Measurements from ENCODE around the gene ROR2.
"Not testable (repeated sequence)": the region's sequence is repeated elsewhere in the genome, so short reads cannot be mapped to it uniquely, and the experiment has no call there.

ROR2 gene

GRCh38 chr9:91634832-91635231 is 315.2 kb downstream of the ROR2 start:
- DNase-seq (ENCODE audit: low read depth in 2 of 2), result not testable (repeated sequence)

DNA sequence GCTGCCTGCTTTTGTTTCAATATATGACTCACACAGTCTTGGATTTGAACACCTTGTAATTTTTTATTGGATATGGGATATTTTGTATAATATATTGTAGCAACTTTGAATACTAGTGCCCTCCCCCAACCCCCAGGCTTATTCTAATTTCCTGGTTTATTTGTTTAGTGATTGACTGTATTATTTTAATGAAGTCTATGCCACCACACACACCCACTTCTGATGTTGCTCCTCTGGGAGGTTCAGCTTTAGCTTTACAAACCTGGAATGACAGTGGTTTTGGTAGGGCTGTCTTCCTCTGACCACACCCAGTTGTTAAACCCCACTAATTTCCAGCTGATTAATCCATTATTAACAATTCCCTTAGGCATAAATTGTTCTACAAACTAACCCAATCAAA is 320.3 kb downstream of the ROR2 start:
- DNase-seq (ENCODE audit: low read depth in 2 of 2), result no peak

- DNase-seq (ENCODE audit: low read depth in 2 of 2), result no peak
Observed at GRCh38 chr9:91628892-91629291, 321.1 kb downstream of the ROR2 start.

GRCh38 chr9:91625331-91625730 is 324.7 kb downstream of the ROR2 start:
- DNase-seq (ENCODE audit: low read depth in 2 of 2), result no peak

DNA sequence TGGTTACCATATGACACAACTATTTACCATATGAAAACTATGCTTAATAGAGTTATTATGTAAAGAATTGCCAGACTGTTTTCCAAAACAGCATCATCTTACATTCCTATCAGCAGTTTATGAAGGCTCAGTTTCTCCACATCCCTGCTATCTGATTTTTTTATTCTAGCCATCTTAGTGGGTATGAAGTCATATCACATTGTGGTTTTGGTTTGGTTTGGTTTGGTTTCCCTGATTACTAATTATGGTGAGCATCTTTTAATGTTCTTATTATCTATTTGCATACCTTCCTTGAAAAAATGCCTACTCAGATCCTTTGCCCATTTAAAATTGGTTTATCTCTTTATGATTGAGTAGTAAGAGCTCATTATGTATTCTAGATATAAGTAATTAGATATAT is 327.0 kb downstream of the ROR2 start:
- DNase-seq (ENCODE audit: low read depth in 2 of 2), result no peak

DNA sequence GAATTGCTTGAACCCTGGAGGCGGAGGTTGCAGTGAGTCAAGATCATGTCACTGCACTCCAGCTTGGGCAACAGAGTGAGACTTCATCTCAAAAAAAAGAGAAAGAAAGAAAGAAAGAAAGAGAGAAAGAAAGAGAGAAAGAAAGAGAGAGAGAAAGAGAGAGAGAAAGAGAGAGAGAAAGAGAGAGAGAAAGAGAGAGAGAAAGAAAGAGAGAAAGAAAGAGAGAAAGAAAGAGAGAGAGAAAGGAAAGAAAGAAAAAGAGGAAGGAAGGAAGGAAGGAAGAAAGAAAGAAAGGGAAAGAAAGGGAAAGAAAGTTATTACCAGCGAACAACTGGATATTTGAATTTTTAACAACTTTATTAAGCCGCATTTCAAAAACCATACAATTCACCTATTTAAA is 327.9 kb downstream of the ROR2 start:
- DNase-seq (ENCODE audit: low read depth in 2 of 2), result not testable (repeated sequence)

- not testable (repeated sequence) for DNase-seq (ENCODE audit: low read depth in 2 of 2)
Observed at GRCh38 chr9:91614044-91614443, 336.0 kb downstream of the ROR2 start.

- no peak for DNase-seq (ENCODE audit: low read depth in 2 of 2)
Observed at GRCh38 chr9:91611582-91611981, 338.4 kb downstream of the ROR2 start.

DNA sequence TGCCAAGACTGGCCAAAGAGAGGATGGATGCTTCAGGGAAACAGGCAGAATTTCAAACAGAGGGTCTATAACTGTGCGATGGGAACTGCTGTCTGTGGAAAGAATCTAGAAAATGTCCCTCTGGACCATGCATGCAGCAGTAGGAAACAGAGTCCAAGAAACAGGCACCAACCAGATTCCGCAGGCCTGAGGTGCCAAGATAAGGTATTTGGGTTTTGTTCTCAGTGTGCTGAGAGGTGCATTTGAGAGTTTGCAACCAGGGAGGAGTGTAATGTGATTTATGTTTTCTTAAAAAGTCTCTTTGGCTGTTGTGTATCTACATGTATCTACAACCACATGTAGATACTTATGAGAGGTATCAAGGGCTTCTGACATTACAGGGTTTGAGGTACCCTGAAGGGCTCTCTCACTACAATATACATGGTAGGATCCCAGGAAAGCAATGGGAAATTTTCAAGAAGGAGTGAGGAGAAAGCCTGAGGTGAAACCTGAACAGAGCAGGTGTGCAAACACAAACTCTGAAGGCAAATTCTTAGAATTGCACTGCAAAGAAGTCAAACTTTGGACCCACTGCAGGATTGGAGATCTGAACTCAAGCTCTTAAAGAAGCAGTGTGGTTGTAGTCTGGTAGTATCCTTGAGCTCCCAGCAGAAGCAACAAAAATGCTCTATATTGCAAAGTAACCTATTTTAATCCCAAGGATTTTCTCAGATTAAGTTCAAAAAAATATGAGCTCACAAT is 343.6 kb downstream of the ROR2 start:
- DNase-seq (ENCODE audit: low read depth in 2 of 2), result no peak

DNA sequence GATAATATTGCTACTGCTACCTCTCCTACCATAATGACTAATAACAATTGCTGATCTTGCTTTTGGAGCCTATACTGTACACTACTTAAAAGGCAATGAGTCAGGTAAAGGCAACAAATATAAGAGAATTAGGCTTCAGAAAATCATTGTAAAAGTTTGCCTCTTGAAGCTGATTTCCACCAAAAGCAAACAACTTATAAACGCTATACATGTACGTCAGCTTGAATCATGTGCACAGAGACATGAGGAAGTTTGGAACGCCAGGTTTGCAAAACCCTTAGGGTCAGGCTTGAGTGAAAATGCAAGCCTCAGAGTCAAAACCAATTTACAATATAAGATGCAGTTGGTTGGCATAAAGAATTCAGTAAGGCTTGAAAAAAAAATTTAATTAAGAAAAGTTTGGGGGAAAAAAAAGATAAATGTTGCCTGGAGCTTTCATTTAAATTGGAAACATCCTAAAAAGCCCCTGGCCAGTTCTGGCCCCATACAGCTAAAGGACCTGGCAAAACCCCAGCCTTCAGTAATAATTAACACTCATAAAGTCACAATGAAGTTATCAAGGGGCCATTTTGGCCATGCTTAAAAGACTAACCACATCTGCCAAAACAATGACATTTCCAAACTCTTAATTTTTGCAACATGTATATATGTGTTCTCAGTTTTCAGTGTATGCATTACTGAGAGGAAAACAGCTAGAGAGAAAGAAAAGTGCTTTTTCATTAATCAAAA is 345.4 kb downstream of the ROR2 start:
- no peak for DNase-seq (ENCODE audit: low read depth in 2 of 2)

DNA sequence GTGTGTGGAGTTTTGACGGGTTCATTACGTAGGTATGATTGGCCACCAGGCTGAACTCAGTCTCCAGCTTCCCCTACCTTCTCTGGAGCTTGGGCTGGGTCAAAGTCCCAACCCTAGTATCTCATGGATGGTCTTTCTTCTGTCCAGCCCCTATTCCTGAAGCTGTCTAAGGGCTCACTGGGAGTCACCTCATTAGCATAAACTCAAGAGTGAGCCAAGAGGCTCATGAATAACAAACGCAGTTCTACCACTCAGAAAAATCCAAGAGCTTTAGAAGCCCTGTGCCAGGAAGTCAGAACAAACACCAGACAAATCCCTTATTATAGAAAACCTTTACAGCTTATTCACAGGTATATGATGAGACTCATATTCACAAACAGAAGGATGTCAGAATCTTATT is 346.1 kb downstream of the ROR2 start:
- DNase-seq (ENCODE audit: low read depth in 2 of 2), result no peak

- DNase-seq (ENCODE audit: low read depth in 2 of 2), result no peak
Observed at GRCh38 chr9:91599564-91599963, 350.5 kb downstream of the ROR2 start.

GRCh38 chr9:91591627-91592026 is 358.4 kb downstream of the ROR2 start:
- no peak for DNase-seq (ENCODE audit: low read depth in 2 of 2)

DNA sequence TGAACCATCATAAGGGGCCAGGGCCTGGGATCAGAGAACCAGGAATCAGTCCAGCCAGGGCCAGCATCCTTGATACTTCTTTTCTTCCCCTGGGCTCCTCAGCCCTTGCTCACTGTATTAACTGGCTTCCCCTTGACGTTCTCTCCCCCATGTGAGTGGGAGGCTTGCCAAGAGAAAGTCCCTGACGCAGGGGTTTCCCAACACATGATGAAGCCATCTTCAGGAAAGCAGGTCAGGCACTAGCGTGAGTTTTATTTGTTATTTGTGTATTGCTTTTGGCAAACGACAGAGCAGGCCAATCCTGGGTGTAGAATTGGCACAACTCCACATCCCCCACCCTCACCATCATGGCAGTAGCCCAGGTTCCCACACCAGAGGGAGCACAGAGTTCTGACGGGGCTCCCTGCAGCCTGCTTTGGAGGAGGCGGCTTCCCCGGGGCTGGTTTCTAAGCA is 360.9 kb downstream of the ROR2 start:
- no peak for DNase-seq (ENCODE audit: low read depth in 2 of 2)

DNA sequence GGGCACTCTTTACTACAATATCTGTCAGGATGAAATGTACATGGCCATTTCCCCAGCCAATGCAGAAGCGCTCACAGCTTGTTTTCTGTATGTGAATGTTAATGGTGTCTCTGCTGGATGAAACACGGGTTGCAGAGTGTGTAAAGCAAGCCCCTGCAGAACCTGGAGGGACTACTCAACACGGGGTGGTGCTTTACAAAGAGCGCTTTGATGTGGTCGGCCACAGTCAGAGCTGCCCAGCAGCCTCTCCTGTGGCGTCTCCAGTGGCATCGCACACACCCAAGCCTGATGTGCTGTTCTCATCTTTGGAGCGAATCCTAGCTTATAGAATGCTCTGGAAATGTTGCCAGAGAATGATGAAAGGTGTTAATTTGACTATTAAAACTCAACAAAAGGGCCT is 363.7 kb downstream of the ROR2 start:
- DNase-seq (ENCODE audit: low read depth in 2 of 2), result no peak

DNA sequence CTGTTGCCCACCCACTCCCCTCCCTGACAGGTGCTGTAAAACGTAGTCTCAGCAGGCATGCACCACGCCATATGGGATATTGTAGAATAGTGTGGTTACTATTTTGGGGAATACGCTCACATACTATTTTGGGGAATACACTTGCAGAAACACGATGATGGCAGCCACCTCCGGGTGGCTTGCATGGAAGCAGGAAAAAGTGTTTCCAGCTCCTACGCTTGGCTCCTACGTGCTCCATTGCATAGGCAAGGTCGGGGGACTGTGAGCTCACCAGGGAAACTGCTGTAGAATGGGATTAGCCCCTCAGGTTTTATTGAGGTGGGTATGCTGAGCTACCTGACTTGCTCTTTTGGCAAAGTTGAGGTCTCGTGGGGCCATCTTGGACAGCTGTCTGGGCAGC is 366.1 kb downstream of the ROR2 start:
- DNase-seq (ENCODE audit: low read depth in 2 of 2), result no peak

- DNase-seq (ENCODE audit: low read depth in 2 of 2), result no peak
Observed at GRCh38 chr9:91583161-91583875, 366.7 kb downstream of the ROR2 start.

- no peak for DNase-seq (ENCODE audit: low read depth in 2 of 2)
Observed at GRCh38 chr9:91582181-91582580, 367.8 kb downstream of the ROR2 start.

GRCh38 chr9:91580136-91580535 is 369.9 kb downstream of the ROR2 start:
- DNase-seq (ENCODE audit: low read depth in 2 of 2), result no peak

DNA sequence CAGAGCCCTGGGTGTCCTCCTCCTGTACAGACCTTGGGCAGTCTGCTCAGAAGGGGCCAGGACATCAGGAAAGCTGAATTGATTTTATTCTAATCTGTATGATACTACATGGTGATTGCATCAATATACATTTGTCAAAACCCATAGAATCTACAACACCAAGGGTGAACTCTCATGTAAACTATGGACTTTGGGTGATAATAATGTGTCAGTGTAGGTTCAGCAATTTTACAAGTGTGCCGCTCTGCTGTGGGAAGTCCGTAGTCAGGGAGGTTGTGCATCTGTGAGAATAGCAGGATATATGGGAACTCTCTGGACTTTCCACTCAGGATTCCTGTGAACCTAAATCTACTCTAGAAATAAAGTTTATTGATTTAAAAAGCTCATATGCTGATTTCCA is 371.1 kb downstream of the ROR2 start:
- DNase-seq (ENCODE audit: low read depth in 2 of 2), result no peak

DNA sequence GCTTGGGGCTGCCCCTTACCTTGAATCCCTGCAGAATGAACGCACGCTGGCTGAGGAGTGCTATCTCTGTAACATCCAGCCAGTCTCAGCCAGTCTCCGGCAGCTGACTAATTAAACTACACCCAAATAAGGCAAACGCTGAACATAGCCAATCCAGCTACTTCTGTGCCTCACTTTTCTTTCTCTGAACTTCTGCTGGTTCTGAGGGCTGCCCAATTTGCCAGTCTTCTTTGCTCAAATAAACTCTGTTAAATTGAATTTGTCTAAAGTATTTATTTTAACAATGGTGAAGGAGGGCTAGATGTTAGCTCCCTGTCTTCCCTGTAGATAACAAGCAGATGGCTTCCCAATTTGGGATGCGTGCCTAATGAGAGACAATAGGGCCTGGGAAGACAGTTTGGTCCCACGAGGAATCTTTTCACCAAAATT is 372.4 kb downstream of the ROR2 start:
- DNase-seq (ENCODE audit: low read depth in 2 of 2), result no peak

- no peak for DNase-seq (ENCODE audit: low read depth in 2 of 2)
Observed at GRCh38 chr9:91572811-91573210, 377.2 kb downstream of the ROR2 start.

DNA sequence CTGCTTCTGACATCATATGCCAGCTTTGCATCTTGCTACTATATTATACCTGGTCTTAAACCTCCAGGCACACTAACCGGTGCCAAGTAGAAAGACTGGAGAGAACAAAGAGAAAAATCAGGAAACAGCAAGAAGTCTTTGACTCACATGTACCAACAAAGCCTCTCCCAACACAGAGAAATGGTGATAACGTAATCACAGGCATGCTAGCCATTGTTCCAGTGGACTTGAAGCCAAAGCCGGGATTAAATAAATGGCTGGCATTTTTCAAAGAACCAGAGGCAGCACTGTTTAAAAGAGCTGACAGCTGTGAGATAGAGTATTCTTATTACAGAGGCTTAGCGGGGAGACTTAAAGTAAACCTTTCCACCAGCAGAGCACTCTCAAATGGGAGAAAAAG is 378.0 kb downstream of the ROR2 start:
- no peak for DNase-seq (ENCODE audit: low read depth in 2 of 2)
